ENCODE data around the gene SOX1. TPM values are rescaled to one million over a fixed set of nuclear protein-coding genes. Genes with fewer than 3 reads are reported as not detected.
A peak's percentile ranks its signal among the peaks of the same experiment; 100 is the strongest.

SOX1 gene
- total RNA-seq, 1 experiment from 2014 or later: 0.15 TPM

GRCh38 chr13:112069061-112069844 lies 2.3 kb downstream of the SOX1 start:
- ChIA-PET CTCF (no interaction called here), POLR2A (no interaction called here)
- Mint-ChIP-seq H3K4me3 (peak overlapping the region; percentile 57), H3K9me3 (no peaks in the 10 kb centered on the region), H3K4me1 (peaks cover 45% of the 10 kb centered on the region), H3K27ac (no peak overlapping the region), H3K27me3 (ENCODE audit: low read depth) (peaks cover 72% of the 10 kb centered on the region), H3K36me3 (no peaks in the 10 kb centered on the region)
- TF ChIP-seq NR2C2 (CRISPR knock-in tag; IDR thresholded peaks at IDR 0.05): no peak
- DNase-seq (ENCODE audit: low spot score) (no peak), ATAC-seq (no peak)

GRCh38 chr13:112069845-112070251 lies 2.9 kb downstream of the SOX1 start:
- Mint-ChIP-seq H3K4me1 (peaks cover 49% of the 10 kb centered on the region), H3K9me3 (no peaks in the 10 kb centered on the region), H3K27ac (no peak overlapping the region), H3K36me3 (no peaks in the 10 kb centered on the region), H3K27me3 (ENCODE audit: low read depth) (peaks cover 72% of the 10 kb centered on the region), H3K4me3 (peak overlapping the region; percentile 36)
- CTCF ChIA-PET: interaction anchor here (1.6 kb wide), 1 partner anchor 8 kb away, joined by 7 read pairs; no protein-coding TSS in a partner anchor
- ATAC-seq (no peak), DNase-seq (ENCODE audit: low spot score) (no peak)
- POLR2A ChIA-PET: no interaction called here
- TF ChIP-seq ZMAT4 (CRISPR knock-in tag; IDR thresholded peaks at IDR 0.05) (no peak), ZNF425 (CRISPR knock-in tag; conservative IDR thresholded peaks at IDR 0.05) (no peak), ZNF138 (CRISPR knock-in tag; conservative IDR thresholded peaks at IDR 0.05) (no peak), CBFB (CRISPR knock-in tag; IDR thresholded peaks at IDR 0.05; ENCODE audit: low read depth) (no peak), ESRRA (CRISPR knock-in tag; IDR thresholded peaks at IDR 0.05; ENCODE audit: borderline replicate concordance) (no peak), AR (CRISPR knock-in tag; IDR thresholded peaks at IDR 0.05) (no peak), PREB (CRISPR knock-in tag; IDR thresholded peaks at IDR 0.05; ENCODE audit: borderline replicate concordance) (no peak), SMAD3 (CRISPR knock-in tag; IDR thresholded peaks at IDR 0.05; ENCODE audit: borderline replicate concordance) (no peak), TEAD4 (CRISPR knock-in tag; IDR thresholded peaks at IDR 0.05) (no peak), MAX (CRISPR knock-in tag; IDR thresholded peaks at IDR 0.05) (no peak), ATF1 (CRISPR knock-in tag; IDR thresholded peaks at IDR 0.05) (no peak), IRF1 (CRISPR knock-in tag; IDR thresholded peaks at IDR 0.05) (no peak), ATF3 (CRISPR knock-in tag; conservative IDR thresholded peaks at IDR 0.05) (no peak), E2F1 (CRISPR knock-in tag; IDR thresholded peaks at IDR 0.05) (no peak), ZNF423 (CRISPR knock-in tag; IDR thresholded peaks at IDR 0.05) (no peak)
